A375 (cell line): Measurements from ENCODE around the gene ZNF580. TPM values are rescaled to one million over a fixed set of nuclear protein-coding genes. Genes with fewer than 3 reads are reported as not detected.

Experiments used
- total RNA-seq: library from RNA; depleted of rRNA; stranded (reverse); fragments of >200 nt; shearing (Covaris generic); gene quantifications from 2 replicates; pipeline ENCODE4 v1.2.3, GENCODE V29; 2014; rRNA removed

Gene ZNF580
- total RNA-seq = 15.3 and 22.6 TPM in 2 replicates

DNA sequence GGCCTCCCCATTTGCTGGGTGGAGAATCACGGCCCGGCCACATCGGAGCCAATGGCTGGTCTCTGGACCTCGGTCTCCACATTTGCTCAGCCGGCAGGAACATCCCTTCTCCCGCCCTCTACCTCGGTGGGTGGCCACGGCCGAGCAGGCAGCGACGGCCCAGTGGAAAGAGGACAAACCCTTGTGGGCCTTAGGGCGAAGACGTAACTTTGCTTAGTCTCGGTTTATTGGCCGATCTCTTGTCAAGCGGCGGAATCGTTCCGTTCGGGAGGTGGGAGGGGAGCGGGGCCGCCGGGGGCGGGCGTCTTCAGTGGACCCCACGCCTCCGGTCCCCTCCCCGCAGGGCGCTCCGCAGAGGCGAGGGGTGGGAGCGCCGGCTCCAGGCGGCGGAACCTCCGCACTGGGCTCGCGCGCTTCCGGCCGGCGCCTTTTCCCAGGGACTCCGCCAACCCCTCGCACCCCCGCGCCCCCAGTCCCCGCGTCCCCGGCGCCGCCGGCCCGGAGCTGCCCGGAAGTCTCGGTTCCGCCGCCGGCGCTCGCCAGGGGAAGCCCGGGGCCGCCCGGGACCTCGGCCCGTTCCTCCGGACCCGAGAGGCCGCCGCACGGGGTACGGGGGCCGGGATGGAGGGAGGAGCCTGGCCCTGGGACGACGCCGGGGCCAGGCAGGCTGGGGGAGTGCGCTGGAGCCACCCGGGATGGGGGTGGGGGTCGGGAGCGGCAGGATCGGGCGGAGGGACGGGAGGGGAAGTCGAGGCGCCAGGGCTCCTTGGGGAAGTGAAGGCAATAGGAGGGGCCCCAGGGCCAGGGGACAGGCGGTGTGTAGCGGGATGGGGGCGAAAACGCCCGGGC lies at the start of gene ZNF580:
Gene ZNF580 (plus strand): TSS at position 426 of the 849 bp plus-strand sequence. CDS start 1,507 bp downstream, outside the sequence.

DNA sequence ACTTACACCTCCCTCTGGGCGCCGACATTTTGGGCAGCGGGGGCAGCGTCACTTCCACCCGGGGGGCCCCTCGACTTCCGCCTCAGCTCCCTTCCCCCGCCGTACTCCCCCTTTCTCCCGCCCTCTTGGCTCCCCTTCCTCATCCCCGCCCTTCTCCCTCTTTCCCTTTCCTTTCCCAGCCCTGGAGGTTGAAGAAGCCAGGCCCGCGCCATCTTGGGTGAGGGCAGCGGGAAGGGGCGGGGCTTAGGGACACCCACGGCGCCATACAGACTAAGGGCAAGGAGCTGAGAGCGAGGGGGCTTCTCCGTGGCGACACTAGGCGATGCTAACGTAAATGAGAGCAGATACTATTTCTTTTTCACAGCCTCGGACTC lies 41.3 kb upstream of the ZNF580 start, which contains the start of gene FIZ1:
Gene FIZ1 (minus strand): TSS at position 50 of the 374 bp plus-strand sequence. CDS start 1,652 bp downstream, outside the sequence.

GRCh38 chr19:55599842-55600661 lies 40.8 kb upstream of the ZNF580 start, which contains the start of gene ZNF524:
TSS of gene ZNF524 (plus strand) at chr19:55600288. CDS start at chr19:55602113, 1,825 bp downstream.

DNA sequence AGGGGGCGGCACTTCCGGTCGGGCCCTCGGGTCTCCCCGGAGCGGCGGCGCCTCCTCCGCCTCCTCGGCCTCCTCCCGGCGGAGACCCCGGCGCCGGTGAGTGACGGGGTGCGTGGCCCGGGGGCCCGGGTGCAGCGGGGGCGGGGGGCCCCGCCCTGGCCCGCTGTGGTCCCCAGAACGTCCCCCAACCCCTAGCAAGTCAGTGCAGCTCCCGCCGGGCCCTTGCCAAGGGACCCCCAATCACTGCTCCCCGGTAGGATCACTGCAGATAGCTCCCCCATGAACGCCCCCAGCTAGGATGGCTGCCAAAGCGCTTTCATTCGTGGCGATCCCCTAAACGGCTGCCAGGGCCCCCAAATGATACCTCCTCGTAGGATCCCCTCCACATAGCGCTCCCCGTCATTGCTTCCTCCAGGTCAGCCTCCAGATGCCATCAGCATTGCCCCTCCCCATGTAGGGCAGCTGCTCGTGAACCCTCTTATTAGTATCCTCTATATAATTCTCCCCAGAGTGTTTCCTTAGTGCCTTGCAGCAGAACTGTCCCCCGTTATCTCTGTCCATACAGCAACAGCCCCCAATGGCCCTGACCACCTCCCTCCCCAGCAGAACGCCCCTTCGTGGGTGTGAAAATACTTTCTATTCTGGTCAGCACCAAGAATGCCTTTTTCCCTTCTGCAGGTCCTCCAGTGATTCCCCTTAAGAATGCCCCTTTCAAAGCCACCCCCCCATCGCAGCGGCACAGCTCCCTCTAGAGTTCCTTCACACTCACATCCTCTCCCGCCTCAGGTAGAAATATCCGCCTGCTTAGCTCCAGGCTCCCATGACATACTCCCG lies 34.9 kb upstream of the ZNF580 start, which contains the start of gene ZNF865:
Gene ZNF865 (plus strand): TSS at position 11 of the 834 bp plus-strand sequence. CDS start 7,972 bp downstream, outside the sequence.

DNA sequence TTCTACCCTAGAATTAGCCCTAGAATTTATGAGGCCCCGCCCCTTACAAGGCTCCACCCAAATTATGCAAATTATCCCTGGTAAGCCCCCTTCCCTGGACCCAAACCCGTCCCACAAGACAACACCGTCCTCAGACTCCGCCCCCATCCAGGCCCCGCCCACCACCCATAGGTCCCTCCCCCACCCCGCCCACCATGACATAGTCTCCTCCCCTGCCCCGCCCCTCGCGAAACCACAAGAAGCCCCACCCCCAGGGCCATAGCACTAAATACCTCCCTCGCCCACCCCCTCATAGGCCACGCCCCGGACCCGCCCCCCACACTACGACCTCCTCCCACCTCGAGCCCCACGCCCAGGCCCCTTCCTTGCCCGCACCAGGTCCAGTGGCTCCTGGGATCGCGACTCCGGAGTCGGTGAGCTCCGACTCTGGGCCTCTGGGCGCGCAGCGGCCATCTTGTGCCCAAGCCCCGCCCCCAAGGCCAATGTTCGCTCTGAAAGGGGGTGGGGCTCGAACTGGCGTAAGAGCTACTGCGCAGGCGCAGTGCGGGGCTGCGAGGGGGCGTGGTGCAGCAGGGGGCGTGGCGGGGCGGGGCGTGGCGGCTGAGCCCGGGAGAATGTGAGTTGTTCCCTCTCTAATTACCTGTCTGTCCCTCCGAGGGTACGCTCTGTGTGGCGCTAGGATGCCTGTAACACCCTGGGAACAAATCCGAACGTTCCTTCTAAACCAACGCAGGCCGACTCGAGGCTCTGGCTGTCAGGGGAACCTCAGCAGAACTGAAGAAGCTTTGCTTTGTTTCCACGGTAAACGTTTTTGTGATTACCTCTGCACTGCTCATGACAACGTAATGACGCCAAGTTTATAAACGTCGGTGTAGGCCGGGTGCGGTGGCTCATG lies 16.4 kb upstream of the ZNF580 start, which contains the start of gene ZNF784:
Gene ZNF784 (minus strand): TSS at position 458 of the 895 bp plus-strand sequence. CDS start 5 bp downstream, at position 453.

DNA sequence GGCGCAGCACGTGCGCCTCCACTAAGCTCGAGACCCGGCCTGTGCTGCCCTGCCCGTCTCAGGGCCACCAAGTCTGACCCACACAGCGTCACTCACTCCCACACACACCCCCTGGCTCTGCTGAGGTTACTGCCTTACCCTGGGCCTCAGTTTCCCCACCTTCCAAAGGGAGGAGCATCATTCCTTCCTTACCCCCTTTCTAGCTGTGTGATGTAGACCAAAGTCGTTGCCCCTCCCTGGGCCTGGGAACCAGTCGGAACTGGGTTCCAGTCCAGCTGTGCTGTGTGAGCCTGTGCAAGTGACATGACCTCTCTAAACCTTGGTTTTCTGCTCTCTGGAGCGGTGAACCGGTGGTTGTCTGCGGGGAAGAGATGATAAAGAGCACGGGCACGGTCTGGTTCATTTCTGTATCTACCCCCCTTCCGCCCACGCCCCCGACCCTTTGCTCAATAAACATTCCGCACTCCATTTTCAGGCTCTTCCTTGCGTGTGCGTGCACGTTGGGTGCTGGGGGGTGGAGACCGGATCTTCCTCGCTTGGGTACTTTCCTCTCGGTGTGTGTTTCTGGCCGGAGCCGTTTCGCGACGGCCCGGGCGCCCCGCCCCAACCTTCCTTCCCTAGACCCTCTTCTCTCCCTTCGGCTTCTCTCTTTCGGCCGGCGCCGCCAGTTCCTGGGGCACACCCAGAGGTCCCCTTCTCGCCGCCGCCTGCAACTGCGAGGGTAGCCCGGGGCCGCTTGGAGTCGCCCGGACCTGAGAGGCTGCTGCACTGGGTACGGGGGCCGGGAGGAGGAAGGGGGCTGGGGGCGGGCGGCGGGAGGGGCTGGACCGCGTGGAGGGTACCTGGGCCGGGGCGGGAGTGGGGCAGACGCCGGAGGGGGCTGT lies 2.4 kb downstream of the ZNF580 start, which contains the start of gene ZNF581:
Gene ZNF581 (plus strand): TSS at position 647 of the 884 bp plus-strand sequence. CDS start 923 bp downstream, outside the sequence.

GRCh38 chr19:55647732-55648584 lies 7.2 kb downstream of the ZNF580 start, which contains the start of gene CCDC106:
TSS of gene CCDC106 (plus strand) at chr19:55648212. CDS start at chr19:55649047, 835 bp downstream.

DNA sequence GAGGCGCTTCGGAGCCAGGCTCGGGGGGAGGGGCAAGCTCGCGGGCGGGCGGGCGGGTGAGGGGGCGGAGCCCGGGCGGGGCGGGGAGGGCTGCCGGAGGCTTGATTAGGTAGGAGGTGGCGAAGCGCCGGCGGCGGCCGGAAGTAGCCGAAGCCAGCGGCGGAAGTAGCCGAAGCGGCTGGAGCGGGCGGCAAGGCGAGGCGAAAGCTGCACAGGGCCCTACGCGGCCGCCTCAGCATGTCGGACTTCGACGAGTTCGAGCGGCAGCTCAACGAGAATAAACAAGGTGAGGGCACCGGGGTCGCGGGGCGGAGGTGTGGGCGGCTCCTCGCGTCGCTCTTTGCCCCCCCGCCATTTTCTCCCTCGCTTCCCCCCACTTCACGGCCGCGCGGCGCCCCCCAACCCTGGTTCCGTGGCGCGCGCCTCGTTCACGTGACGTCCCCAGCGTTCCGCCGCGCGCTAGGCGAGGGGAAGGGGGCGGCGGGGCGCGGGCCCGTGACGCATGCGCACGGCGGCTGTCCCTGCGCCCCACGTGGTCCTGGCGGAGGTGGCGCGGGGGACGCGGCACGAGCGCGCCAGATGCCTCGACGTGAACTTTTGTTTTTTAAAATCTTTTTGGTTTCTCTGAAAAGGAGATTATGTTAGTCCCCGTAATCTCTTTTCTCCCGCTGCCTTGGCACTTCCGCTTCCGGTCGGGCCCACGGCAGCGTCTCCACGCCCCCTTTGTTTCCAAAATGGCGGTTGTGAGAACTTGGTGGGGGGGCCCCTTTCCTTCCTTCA lies 14.3 kb downstream of the ZNF580 start, which contains the start of gene U2AF2:
Gene U2AF2 (plus strand): TSS at position 168 of the 780 bp plus-strand sequence. CDS start 70 bp downstream, at position 238.

GRCh38 chr19:55674841-55675660 lies 34.2 kb downstream of the ZNF580 start, which contains the start of gene EPN1:
TSS of gene EPN1 (plus strand) at chr19:55675226. CDS start at chr19:55678628, 3,402 bp downstream.

Other genes starting within 250 kb of the ZNF580 start
- gene UBE2S, start 233.2 kb upstream of the ZNF580 start, total RNA-seq = 1,207 and 1,551 TPM in 2 replicates
- 0.03 TPM in 1 of 2 replicates, not detected in the other for gene SHISA7, start 197.7 kb upstream of the ZNF580 start, total RNA-seq
- gene ISOC2, start 179.4 kb upstream of the ZNF580 start, total RNA-seq = 54.6 and 60.8 TPM in 2 replicates
- not detected in 2 replicates for gene C19orf85, start 176.3 kb upstream of the ZNF580 start, total RNA-seq
- gene ZNF628, start 164.4 kb upstream of the ZNF580 start, total RNA-seq = 6.7 and 6.9 TPM in 2 replicates
- gene NAT14, start 155.8 kb upstream of the ZNF580 start, total RNA-seq = 39.9 and 45.6 TPM in 2 replicates
- gene SSC5D, start 152.6 kb upstream of the ZNF580 start, total RNA-seq = 0.53 and 0.93 TPM in 2 replicates
- not detected in 2 replicates for gene SBK2, start 103.9 kb upstream of the ZNF580 start, total RNA-seq
- 0.11 TPM in 1 of 2 replicates, not detected in the other for gene SBK3, start 95.5 kb upstream of the ZNF580 start, total RNA-seq
- 5.2 and 5.4 TPM in 2 replicates for gene ZNF579, start 60.2 kb upstream of the ZNF580 start, total RNA-seq
- gene FIZ1, start 41.5 kb upstream of the ZNF580 start, total RNA-seq = 9.3 and 10.3 TPM in 2 replicates
- gene ZNF524, start 40.7 kb upstream of the ZNF580 start, total RNA-seq = 8.6 and 12.3 TPM in 2 replicates
- 2.7 and 3.7 TPM in 2 replicates for gene ZNF865, start 35.4 kb upstream of the ZNF580 start, total RNA-seq
- gene ZNF784, start 16.4 kb upstream of the ZNF580 start, total RNA-seq = 5.2 and 6.1 TPM in 2 replicates
- 28.6 and 29.3 TPM in 2 replicates for gene ZNF581, start 2.6 kb downstream of the ZNF580 start, total RNA-seq
- 26.5 and 33.1 TPM in 2 replicates for gene CCDC106, start 7.2 kb downstream of the ZNF580 start, total RNA-seq
- 291 and 325 TPM in 2 replicates for gene U2AF2, start 14.0 kb downstream of the ZNF580 start, total RNA-seq
- gene EPN1, start 34.2 kb downstream of the ZNF580 start, total RNA-seq = 79.8 and 91.3 TPM in 2 replicates
- gene NLRP9, start 97.4 kb downstream of the ZNF580 start, total RNA-seq = not detected in 2 replicates
- gene RFPL4A, start 118.1 kb downstream of the ZNF580 start, total RNA-seq = 1.0 and 2.7 TPM in 2 replicates
- gene RFPL4AL1, start 128.1 kb downstream of the ZNF580 start, total RNA-seq = 0.37 TPM in 1 of 2 replicates, not detected in the other
- 0.75 and 1.3 TPM in 2 replicates for gene NLRP11, start 191.0 kb downstream of the ZNF580 start, total RNA-seq
- gene NLRP4, start 195.5 kb downstream of the ZNF580 start, total RNA-seq = 0.11 TPM in 1 of 2 replicates, not detected in the other